GM23338 (cell line): ENCODE data around the gene MAPK11. TPM values are rescaled to one million over a fixed set of nuclear protein-coding genes. Genes with fewer than 3 reads are reported as not detected.

Experiments used
- ATAC-seq: fragments of 200-7000 bp; cut with Tn5 transposase; 3 replicates; pipeline ENCODE4 v1.9.1; 2020
- DNase-seq: peaks from one replicate; pipeline ENCODE4 v3.0.0-alpha.2; 2015; ENCODE audit warnings: low spot score
- H2AFZ ChIP-seq: fragments of 200-600 bp; sonication (generic); 2 replicates; pipeline ENCODE4 v1.8.0; 2016; ENCODE audit warnings: antibody characterized with exemption, mild to moderate bottlenecking, moderate library complexity
- H3F3A ChIP-seq: fragments of 200-600 bp; sonication (generic); replicated peaks from 2 replicates; pipeline ENCODE4 v1.8.0; 2017; ENCODE audit warnings: antibody characterized with exemption, mixed run types, low read depth
- H3K27ac ChIP-seq: fragments of 200-600 bp; sonication (generic); 2 replicates; pipeline ENCODE4 v1.6.1; 2016; ENCODE audit warnings: low read depth
- H3K27me3 ChIP-seq: fragments of 200-600 bp; sonication (generic); 2 replicates; pipeline ENCODE4 v1.8.0; 2016; ENCODE audit warnings: mild to moderate bottlenecking, mixed run types, moderate library complexity; ENCODE audit not compliant: insufficient read depth
- H3K36me3 ChIP-seq: fragments of 200-600 bp; sonication (generic); 2 replicates; pipeline ENCODE4 v1.8.0; 2016; ENCODE audit warnings: mild to moderate bottlenecking; ENCODE audit not compliant: insufficient read depth
- H3K4me1 ChIP-seq: fragments of 200-600 bp; sonication (generic); 2 replicates; pipeline ENCODE4 v1.8.0; 2016; ENCODE audit warnings: mild to moderate bottlenecking, moderate library complexity; ENCODE audit not compliant: insufficient read depth
- H3K4me2 ChIP-seq: fragments of 200-600 bp; sonication (generic); 2 replicates; pipeline ENCODE4 v1.7.1; 2017; ENCODE audit warnings: mixed run types
- H3K4me3 ChIP-seq: fragments of 200-600 bp; sonication (generic); 2 replicates; pipeline ENCODE4 v1.6.1; 2016; ENCODE audit warnings: mixed run types
- H3K79me2 ChIP-seq: fragments of 200-600 bp; sonication (generic); replicated peaks from 2 replicates; pipeline ENCODE4 v1.8.0; 2017; ENCODE audit warnings: mild to moderate bottlenecking; ENCODE audit not compliant: insufficient read depth
- H3K9me2 ChIP-seq: fragments of 200-600 bp; sonication (generic); 2 replicates; pipeline ENCODE4 v1.8.0; 2017; ENCODE audit not compliant: insufficient read depth
- H4K20me1 ChIP-seq: fragments of 200-600 bp; sonication (generic); replicated peaks from 2 replicates; pipeline ENCODE4 v1.8.0; 2017; ENCODE audit warnings: mild to moderate bottlenecking; ENCODE audit not compliant: insufficient read depth
- H3K27ac Mint-ChIP-seq: 2 replicates; pipeline ENCODE4 v1.8.0; 2020; ENCODE audit warnings: inconsistent platforms, mild to moderate bottlenecking, moderate library complexity, mixed read lengths
- H3K27me3 Mint-ChIP-seq: 3 replicates; pipeline ENCODE4 v1.8.0; 2022; ENCODE audit warnings: low read depth, mild to moderate bottlenecking, moderate library complexity, mixed read lengths, inconsistent platforms; ENCODE audit not compliant: insufficient read depth, poor library complexity
- H3K36me3 Mint-ChIP-seq: 3 replicates; pipeline ENCODE4 v1.8.0; 2021; ENCODE audit warnings: low read depth, mild to moderate bottlenecking, inconsistent platforms, moderate library complexity, mixed read lengths
- H3K4me1 Mint-ChIP-seq: 3 replicates; pipeline ENCODE4 v1.8.0; 2020; ENCODE audit warnings: mild to moderate bottlenecking, inconsistent platforms, mixed read lengths
- H3K4me3 Mint-ChIP-seq: 3 replicates; pipeline ENCODE4 v1.8.0; 2021; ENCODE audit warnings: moderate library complexity, mild to moderate bottlenecking, inconsistent platforms, mixed read lengths
- H3K9me3 Mint-ChIP-seq: 3 replicates; pipeline ENCODE4 v1.8.0; 2020; ENCODE audit warnings: moderate library complexity, mild to moderate bottlenecking, inconsistent platforms, mixed read lengths
- CREB1 ChIP-seq: fragments of 250-450 bp; sonication (Bioruptor Pico); IDR thresholded peaks from 2 replicates; pipeline ENCODE4 v1.5.0; 2020; ENCODE audit warnings: low read depth, mild to moderate bottlenecking, moderate library complexity
- CTCF ChIP-seq, 2 experiments: fragments of 200-600 bp in 1 of 2; sonication (generic) in 1 of 2; conservative IDR thresholded peaks; 2 replicates each; pipeline versions ENCODE4 v1.5.1 to v1.6.1; 2016 to 2017; ENCODE audit warnings: antibody characterized with exemption in 2 of 2, low read depth in 2 of 2, mild to moderate bottlenecking in 2 of 2, moderate library complexity in 1 of 2
- EZH2 ChIP-seq: fragments of 200-600 bp; sonication (generic); IDR thresholded peaks from one replicate; pipeline ENCODE4 v1.8.0; 2017; ENCODE audit warnings: antibody characterized with exemption, mild to moderate bottlenecking, low read depth; ENCODE audit not compliant: unreplicated experiment
- EZH2phosphoT487 ChIP-seq: fragments of 200-600 bp; sonication (generic); IDR thresholded peaks from one replicate; pipeline ENCODE4 v1.8.1; 2018; ENCODE audit warnings: antibody characterized with exemption; ENCODE audit not compliant: unreplicated experiment
- JUNB ChIP-seq: IDR thresholded peaks from one replicate; pipeline ENCODE4 v1.6.1; 2016; ENCODE audit warnings: antibody characterized with exemption; ENCODE audit not compliant: unreplicated experiment
- NANOG ChIP-seq: IDR thresholded peaks from 2 replicates; pipeline ENCODE4 v1.6.1; 2016; ENCODE audit warnings: antibody characterized with exemption, borderline replicate concordance
- POLR2AphosphoS5 ChIP-seq: IDR thresholded peaks from 2 replicates; pipeline ENCODE4 v1.6.1; 2016; ENCODE audit warnings: antibody characterized with exemption, low read depth
- STAT1 ChIP-seq: IDR thresholded peaks from one replicate; pipeline ENCODE4 v1.6.1; 2016; ENCODE audit warnings: antibody characterized with exemption; ENCODE audit not compliant: unreplicated experiment
- ZNF331 ChIP-seq: fragments of 250-450 bp; sonication (Bioruptor Pico); IDR thresholded peaks from 2 replicates; pipeline ENCODE4 v1.5.0; 2020; ENCODE audit warnings: low read depth, mild to moderate bottlenecking, moderate library complexity
- polyA plus RNA-seq: library from polyadenylated mRNA; unstranded; fragments of >200 nt; fragmentation: Nextera tagmentation; extraction: Ambion mirVana; gene quantifications from 2 replicates; pipeline ENCODE4 v1.2.1, GENCODE V29; 2016
- total RNA-seq: library from RNA; depleted of rRNA; stranded (reverse); fragments of >200 nt; shearing (Covaris generic); gene quantifications from 2 replicates; pipeline ENCODE4 v1.2.3, GENCODE V29; 2014
- TF ChIP-seq, protein P1 (sequence below): fragments of 250-450 bp; sonication (Bioruptor Pico); IDR thresholded peaks from 2 replicates; pipeline ENCODE4 v1.5.0; 2020; ENCODE audit warnings: mild to moderate bottlenecking, moderate library complexity

MAPK11 gene
- total and polyA plus RNA-seq, 2 experiments from 2014 or later, result 0.34 to 1.9 TPM

DNA sequence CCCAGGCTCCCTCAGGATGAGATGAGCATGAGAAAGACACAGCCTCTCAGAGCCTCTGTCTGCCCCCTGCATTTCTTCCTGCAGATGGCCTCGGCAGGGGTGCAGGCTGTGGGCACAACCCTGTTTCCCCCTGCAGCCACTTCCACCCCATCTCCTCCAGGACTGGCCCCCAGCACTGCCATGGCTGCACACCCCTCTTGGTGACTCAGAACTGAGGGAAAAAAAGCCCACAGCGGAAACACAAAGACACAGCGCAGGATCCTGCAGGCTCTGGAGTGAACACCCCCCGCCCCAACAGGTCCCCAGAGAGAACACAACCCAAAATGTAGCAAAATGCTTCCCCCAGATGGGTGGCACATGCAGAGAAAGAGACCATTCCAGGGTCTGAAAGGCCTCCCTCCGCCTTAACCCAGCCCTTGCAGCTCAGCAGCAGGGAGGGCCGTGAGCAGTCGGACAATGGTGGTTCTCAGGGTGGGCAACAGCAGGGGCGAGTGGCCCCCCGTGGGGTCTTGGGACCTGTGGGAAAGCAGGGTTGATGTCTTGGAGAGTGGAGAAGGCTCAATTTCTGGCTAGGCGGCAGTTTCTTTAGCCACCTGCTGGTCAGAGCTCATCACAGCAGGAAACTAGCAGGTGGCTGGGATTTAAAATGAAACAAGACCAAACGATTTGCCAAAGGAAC is 33.3 kb downstream of the MAPK11 start:
- ATAC-seq, result peak; percentile 51
- no peak overlapping the region for H3K27ac ChIP-seq
- no peaks in the 10 kb centered on the region for H3K4me1 ChIP-seq
- 0 out of 2 replicates have a peak, but pooled peaks cover 5% of the 10 kb centered on the region for H3F3A ChIP-seq
- peak; percentile 61 for DNase-seq
- TF ChIP-seq STAT1, result no peak
- TF ChIP-seq CTCF (conservative IDR thresholded peaks at IDR 0.05; ENCODE audit: low read depth in 2 of 2), result peak; percentile 52 to 55
- H3K36me3 ChIP-seq, result no peaks in the 10 kb centered on the region
- no peak overlapping the region; the same call in 1 of the 2 replicates for H3K27ac Mint-ChIP-seq
- H3K4me2 ChIP-seq, result no peak overlapping the region
- H3K27me3 ChIP-seq, result no peaks in the 10 kb centered on the region
- H4K20me1 ChIP-seq, result peaks cover 6% of the 10 kb centered on the region; the same call in 1 of the 2 replicates
- peaks cover 7% of the 10 kb centered on the region for H3K4me1 Mint-ChIP-seq
- peaks cover 16% of the 10 kb centered on the region for H3K36me3 Mint-ChIP-seq
- no peak overlapping the region for H2AFZ ChIP-seq
- H3K79me2 ChIP-seq, result peaks cover 33% of the 10 kb centered on the region
- peaks cover 8% of the 10 kb centered on the region; the same call in 2 of the 3 replicates for H3K9me3 Mint-ChIP-seq
- no peak overlapping the region for H3K4me3 ChIP-seq
- H3K27me3 Mint-ChIP-seq, result peaks cover 10% of the 10 kb centered on the region
- H3K4me3 Mint-ChIP-seq, result no peak overlapping the region
- H3K9me2 ChIP-seq, result no peaks in the 10 kb centered on the region

GRCh38 chr22:50233223-50233622 is 37.0 kb downstream of the MAPK11 start:
- H3K4me1 ChIP-seq, result no peaks in the 10 kb centered on the region
- peaks cover 8% of the 10 kb centered on the region; the same call in 2 of the 3 replicates for H3K9me3 Mint-ChIP-seq
- H4K20me1 ChIP-seq, result peaks cover 4% of the 10 kb centered on the region
- H3K36me3 ChIP-seq, result no peaks in the 10 kb centered on the region
- H3K4me3 ChIP-seq, result no peak overlapping the region
- no peak overlapping the region; the same call in 2 of the 3 replicates for H3K4me3 Mint-ChIP-seq
- peaks cover 7% of the 10 kb centered on the region for H3K4me1 Mint-ChIP-seq
- 0 out of 2 replicates have a peak, but pooled peaks cover 5% of the 10 kb centered on the region for H3F3A ChIP-seq
- H3K27me3 Mint-ChIP-seq, result peaks cover 8% of the 10 kb centered on the region
- no peaks in the 10 kb centered on the region for H3K9me2 ChIP-seq
- no peaks in the 10 kb centered on the region for H3K27me3 ChIP-seq
- no peak overlapping the region for H2AFZ ChIP-seq
- H3K36me3 Mint-ChIP-seq, result peaks cover 16% of the 10 kb centered on the region
- peaks cover 21% of the 10 kb centered on the region for H3K79me2 ChIP-seq
- no peak overlapping the region for H3K27ac ChIP-seq
- TF ChIP-seq ZNF331 (CRISPR knock-in tag) (no peak), EZH2phosphoT487 (no peak), CREB1 (CRISPR knock-in tag) (no peak), POLR2AphosphoS5 (no peak), JUNB (no peak), STAT1 (no peak), NANOG (no peak), EZH2 (no peak)
- TF ChIP-seq, protein P1, sequence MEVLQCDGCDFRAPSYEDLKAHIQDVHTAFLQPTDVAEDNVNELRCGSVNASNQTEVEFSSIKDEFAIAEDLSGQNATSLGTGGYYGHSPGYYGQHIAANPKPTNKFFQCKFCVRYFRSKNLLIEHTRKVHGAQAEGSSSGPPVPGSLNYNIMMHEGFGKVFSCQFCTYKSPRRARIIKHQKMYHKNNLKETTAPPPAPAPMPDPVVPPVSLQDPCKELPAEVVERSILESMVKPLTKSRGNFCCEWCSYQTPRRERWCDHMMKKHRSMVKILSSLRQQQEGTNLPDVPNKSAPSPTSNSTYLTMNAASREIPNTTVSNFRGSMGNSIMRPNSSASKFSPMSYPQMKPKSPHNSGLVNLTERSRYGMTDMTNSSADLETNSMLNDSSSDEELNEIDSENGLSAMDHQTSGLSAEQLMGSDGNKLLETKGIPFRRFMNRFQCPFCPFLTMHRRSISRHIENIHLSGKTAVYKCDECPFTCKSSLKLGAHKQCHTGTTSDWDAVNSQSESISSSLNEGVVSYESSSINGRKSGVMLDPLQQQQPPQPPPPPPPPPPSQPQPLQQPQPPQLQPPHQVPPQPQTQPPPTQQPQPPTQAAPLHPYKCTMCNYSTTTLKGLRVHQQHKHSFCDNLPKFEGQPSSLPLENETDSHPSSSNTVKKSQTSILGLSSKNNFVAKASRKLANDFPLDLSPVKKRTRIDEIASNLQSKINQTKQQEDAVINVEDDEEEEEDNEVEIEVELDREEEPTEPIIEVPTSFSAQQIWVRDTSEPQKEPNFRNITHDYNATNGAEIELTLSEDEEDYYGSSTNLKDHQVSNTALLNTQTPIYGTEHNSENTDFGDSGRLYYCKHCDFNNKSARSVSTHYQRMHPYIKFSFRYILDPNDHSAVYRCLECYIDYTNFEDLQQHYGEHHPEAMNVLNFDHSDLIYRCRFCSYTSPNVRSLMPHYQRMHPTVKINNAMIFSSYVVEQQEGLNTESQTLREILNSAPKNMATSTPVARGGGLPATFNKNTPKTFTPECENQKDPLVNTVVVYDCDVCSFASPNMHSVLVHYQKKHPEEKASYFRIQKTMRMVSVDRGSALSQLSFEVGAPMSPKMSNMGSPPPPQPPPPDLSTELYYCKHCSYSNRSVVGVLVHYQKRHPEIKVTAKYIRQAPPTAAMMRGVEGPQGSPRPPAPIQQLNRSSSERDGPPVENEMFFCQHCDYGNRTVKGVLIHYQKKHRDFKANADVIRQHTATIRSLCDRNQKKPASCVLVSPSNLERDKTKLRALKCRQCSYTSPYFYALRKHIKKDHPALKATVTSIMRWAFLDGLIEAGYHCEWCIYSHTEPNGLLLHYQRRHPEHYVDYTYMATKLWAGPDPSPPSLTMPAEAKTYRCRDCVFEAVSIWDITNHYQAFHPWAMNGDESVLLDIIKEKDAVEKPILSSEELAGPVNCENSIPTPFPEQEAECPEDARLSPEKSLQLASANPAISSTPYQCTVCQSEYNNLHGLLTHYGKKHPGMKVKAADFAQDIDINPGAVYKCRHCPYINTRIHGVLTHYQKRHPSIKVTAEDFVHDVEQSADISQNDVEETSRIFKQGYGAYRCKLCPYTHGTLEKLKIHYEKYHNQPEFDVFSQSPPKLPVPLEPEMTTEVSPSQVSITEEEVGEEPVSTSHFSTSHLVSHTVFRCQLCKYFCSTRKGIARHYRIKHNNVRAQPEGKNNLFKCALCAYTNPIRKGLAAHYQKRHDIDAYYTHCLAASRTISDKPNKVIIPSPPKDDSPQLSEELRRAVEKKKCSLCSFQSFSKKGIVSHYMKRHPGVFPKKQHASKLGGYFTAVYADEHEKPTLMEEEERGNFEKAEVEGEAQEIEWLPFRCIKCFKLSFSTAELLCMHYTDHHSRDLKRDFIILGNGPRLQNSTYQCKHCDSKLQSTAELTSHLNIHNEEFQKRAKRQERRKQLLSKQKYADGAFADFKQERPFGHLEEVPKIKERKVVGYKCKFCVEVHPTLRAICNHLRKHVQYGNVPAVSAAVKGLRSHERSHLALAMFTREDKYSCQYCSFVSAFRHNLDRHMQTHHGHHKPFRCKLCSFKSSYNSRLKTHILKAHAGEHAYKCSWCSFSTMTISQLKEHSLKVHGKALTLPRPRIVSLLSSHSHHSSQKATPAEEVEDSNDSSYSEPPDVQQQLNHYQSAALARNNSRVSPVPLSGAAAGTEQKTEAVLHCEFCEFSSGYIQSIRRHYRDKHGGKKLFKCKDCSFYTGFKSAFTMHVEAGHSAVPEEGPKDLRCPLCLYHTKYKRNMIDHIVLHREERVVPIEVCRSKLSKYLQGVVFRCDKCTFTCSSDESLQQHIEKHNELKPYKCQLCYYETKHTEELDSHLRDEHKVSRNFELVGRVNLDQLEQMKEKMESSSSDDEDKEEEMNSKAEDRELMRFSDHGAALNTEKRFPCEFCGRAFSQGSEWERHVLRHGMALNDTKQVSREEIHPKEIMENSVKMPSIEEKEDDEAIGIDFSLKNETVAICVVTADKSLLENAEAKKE (CRISPR knock-in tag), result no peak
- H3K4me2 ChIP-seq, result no peak overlapping the region
- no peak overlapping the region for H3K27ac Mint-ChIP-seq
- ATAC-seq (no peak), DNase-seq (no peak)
